Adrenal gland (tissue), 12 donors: ENCODE data around the gene P2RX2. TPM values are rescaled to one million over a fixed set of nuclear protein-coding genes. Genes with fewer than 3 reads are reported as not detected.

Source experiments
- DNase-seq, 7 donors: peaks; one replicate each; pipeline ENCODE4 v3.0.0-alpha.2; 2019 to 2020
- H3K27ac ChIP-seq, 5 donors: fragments of 200-600 bp; sonication (generic) in 4 of 5; 1 replicate in 3 of 5; 2 replicates in 2 of 5; pipeline versions ENCODE4 v1.5.1 to v1.8.0; 2016 to 2020; ENCODE audit warnings: mild to moderate bottlenecking in 1 of 5
- H3K27me3 ChIP-seq: fragments of 200-600 bp; 2 replicates; pipeline ENCODE4 v1.8.0; 2021
- H3K36me3 ChIP-seq, 2 donors: fragments of 200-600 bp; replicated peaks in 1 of 2; 1 replicate in 1 of 2; 2 replicates in 1 of 2; pipeline versions ENCODE4 v1.5.1 to v1.8.0; 2018 to 2022
- H3K4me1 ChIP-seq, 2 donors: fragments of 200-600 bp; replicated peaks in 1 of 2; 1 replicate in 1 of 2; 2 replicates in 1 of 2; pipeline versions ENCODE4 v1.5.1 to v1.8.0; 2018 to 2021
- H3K4me3 ChIP-seq, 4 donors: fragments of 200-600 bp; sonication (generic) in 3 of 4; one replicate each; pipeline ENCODE4 v1.5.1; 2016 to 2018
- H3K9me3 ChIP-seq, 3 donors: fragments of 200-600 bp; sonication (generic) in 1 of 3; replicated peaks in 1 of 3; 1 replicate in 2 of 3; 2 replicates in 1 of 3; pipeline versions ENCODE4 v1.5.1 to v1.8.0; 2016 to 2021
- POLR2A ChIP-seq, 2 donors: fragments of 450-650 bp; IDR thresholded peaks; one replicate each; pipeline ENCODE4 v1.6.1; 2017; ENCODE audit warnings: antibody characterized with exemption in 2 of 2, mild to moderate bottlenecking in 2 of 2, moderate library complexity in 1 of 2
- WGBS, 4 donors: extraction: QIAGEN DNeasy Blood & Tissue Kit in 2 of 4; methylation state at CpG; one replicate each; pipeline versions ENCODE4 v1.1.5 to v1.1.7; 2013 to 2017; 5-methylcytosine and 5-hydroxymethylcytosine counted together
- intact Hi-C, 2 donors: fragments of 100-400 bp; cut with DNase I; formaldehyde crosslinking; loops; one replicate each; pipeline versions ENCODE4 v1.14.1 to v1.15.0; 2022 to 2023
- polyA plus RNA-seq, 3 donors: library from polyadenylated mRNA; stranded (reverse); fragments of 200-250 nt in 2 of 3; fragments of 350-450 nt in 1 of 3; fragmentation: Illumina TruSeq in 1 of 3; extraction: RNeasy Lipid Tissue Mini Kit (QIAGEN cat#74804) in 1 of 3; gene quantifications; one replicate each; pipeline ENCODE4 v1.2.3, GENCODE V29; 2013 to 2014
- total RNA-seq, 9 donors: library from RNA; depleted of rRNA in 4 of 9; stranded (reverse); fragments of >200 nt in 4 of 9; fragments of 120-200 nt in 1 of 9; fragmentation: NEBNext Ultra II Directional in 1 of 9; extraction: Animal tissue kit (Norgen Biotek cat#: 25700) in 1 of 9; gene quantifications; one replicate each; pipeline versions ENCODE4 v1.1.0 to v1.2.4, GENCODE V29; 2013 to 2023
- TF ChIP-seq, protein P1 (sequence below), 6 experiments: fragments of 450-650 bp in 4 of 6; fragments of 200-600 bp in 2 of 6; sonication (generic) in 1 of 6; IDR thresholded peaks; 1 replicate in 5 of 6; 2 replicates in 1 of 6; pipeline versions ENCODE4 v1.5.1 to v1.8.0; 2016 to 2021; ENCODE audit warnings: antibody characterized with exemption in 6 of 6, mild to moderate bottlenecking in 2 of 6, moderate library complexity in 1 of 6
- donor health status: healthy with polysubstance abuse.
- donor health status: Bipolar disorder and iron deficiency.
- donor health status: DM: yes; HTN: yes; CAD: no.
- donor health status: DM: no; HTN: no; CAD: no.
- donor health status: DM: no; HTN: no; CAD: no.
- donor health status: DM: yes; HTN: yes; CAD: no.

Gene P2RX2
- total and polyA plus RNA-seq, 12 donors, result 0.11 to 1.9 (median 0.44) TPM; not detected in 9

DNA sequence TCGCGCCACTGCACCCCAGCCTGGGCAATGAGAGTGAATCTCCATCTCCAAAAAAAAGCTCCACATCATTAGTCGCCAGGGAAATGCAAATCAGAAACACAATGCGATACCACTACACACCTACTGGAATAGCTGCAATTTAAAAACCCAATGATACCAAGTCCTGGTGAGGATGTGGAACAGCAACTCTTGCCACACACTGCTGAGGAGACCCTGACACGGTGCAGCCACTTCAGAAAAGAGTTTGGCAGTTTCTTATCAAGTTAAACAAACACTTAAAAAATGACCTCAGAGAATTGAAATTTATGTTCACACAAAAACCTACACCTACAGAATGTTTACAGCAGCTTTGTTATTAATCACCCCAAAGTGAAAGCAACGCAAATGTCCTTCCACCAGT lies 12.1 kb downstream of the P2RX2 start:
- H3K27ac ChIP-seq, result no peak overlapping the region
- intact Hi-C loops, result no loop called here
- peaks cover 0 to 19% of the 10 kb centered on the region in 2 donors for H3K36me3 ChIP-seq
- no peak for TF ChIP-seq POLR2A (IDR thresholded peaks at IDR 0.05)
- TF ChIP-seq, protein P1, sequence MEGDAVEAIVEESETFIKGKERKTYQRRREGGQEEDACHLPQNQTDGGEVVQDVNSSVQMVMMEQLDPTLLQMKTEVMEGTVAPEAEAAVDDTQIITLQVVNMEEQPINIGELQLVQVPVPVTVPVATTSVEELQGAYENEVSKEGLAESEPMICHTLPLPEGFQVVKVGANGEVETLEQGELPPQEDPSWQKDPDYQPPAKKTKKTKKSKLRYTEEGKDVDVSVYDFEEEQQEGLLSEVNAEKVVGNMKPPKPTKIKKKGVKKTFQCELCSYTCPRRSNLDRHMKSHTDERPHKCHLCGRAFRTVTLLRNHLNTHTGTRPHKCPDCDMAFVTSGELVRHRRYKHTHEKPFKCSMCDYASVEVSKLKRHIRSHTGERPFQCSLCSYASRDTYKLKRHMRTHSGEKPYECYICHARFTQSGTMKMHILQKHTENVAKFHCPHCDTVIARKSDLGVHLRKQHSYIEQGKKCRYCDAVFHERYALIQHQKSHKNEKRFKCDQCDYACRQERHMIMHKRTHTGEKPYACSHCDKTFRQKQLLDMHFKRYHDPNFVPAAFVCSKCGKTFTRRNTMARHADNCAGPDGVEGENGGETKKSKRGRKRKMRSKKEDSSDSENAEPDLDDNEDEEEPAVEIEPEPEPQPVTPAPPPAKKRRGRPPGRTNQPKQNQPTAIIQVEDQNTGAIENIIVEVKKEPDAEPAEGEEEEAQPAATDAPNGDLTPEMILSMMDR (IDR thresholded peaks at IDR 0.05), result no peak
- no peaks in the 10 kb centered on the region for H3K27me3 ChIP-seq
- no peaks in the 10 kb centered on the region for H3K4me1 ChIP-seq
- WGBS, 4 donors, result 95 to 99% (median 96%) methylated on average over 6 of the region's 6 CpGs
- H3K4me3 ChIP-seq, result no peak overlapping the region
- no peaks in the 10 kb centered on the region for H3K9me3 ChIP-seq
- DNase-seq, result no peak

DNA sequence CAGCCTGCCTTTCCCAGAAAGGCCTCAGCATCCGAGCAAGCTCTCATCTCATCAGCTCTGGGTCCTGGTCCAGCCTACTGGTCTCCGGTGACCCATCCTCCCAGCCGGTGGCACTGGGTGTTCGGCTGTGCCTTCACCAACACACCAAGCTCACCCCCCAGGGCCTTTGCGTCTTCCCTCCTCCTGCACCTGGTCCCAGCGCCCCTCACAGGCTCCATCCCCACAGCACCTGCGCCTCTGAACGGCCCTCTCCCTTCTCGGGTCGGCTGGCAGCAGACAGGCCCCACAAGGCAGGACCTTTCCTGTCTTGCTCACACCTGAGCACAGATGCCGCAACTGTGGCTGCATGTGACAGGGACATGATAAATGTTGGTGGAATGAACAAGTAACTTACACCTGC lies 13.1 kb downstream of the P2RX2 start:
- no peak for DNase-seq
- TF ChIP-seq, protein P1 (IDR thresholded peaks at IDR 0.05), result no peak
- TF ChIP-seq POLR2A (IDR thresholded peaks at IDR 0.05), result no peak
- 92 to 97% (median 96%) methylated on average over 10 to 11 of the region's 11 CpGs for WGBS, 4 donors
- Histone ChIP-seq H3K36me3 (peaks cover 0 to 25% of the 10 kb centered on the region in 2 donors), H3K9me3 (no peaks in the 10 kb centered on the region), H3K4me1 (no peaks in the 10 kb centered on the region), H3K27me3 (no peaks in the 10 kb centered on the region), H3K27ac (no peak overlapping the region), H3K4me3 (no peak overlapping the region)
- intact Hi-C loops, result no loop called here

DNA sequence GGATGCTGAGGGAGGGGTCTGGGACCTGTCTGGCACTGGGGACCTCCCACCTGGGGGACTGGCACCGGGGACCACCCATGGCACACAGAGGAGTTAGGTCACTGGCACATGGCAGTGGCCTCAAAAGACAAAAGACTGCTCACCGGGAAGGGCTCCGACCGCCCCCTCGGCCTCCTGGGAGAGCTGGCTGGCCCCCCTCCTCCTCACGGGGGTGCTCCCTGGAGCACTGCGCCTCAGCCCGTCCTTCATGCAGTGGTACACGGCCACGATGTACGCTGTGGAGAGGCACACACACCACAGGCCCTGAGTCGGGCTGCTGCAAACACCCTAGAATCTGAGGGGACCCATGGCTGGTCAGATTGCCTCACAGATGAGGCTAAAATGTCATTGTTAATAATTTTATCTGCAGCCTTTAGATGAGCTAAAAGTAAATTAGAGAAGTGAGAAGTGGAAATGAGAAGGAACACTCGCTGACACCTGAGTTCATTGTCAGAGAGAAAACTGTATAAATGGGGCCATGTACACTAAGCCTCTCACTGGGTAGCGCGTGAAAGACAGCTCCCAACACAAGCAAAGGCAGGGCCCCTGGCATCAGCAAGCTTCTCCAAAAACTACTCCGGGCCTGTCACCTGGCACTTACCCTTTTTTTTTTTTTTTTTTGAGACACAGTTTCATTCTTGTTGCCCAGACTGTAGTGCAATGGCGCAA lies 14.1 kb downstream of the P2RX2 start:
- H3K36me3 ChIP-seq, result peaks cover 0 to 34% of the 10 kb centered on the region in 2 donors

DNA sequence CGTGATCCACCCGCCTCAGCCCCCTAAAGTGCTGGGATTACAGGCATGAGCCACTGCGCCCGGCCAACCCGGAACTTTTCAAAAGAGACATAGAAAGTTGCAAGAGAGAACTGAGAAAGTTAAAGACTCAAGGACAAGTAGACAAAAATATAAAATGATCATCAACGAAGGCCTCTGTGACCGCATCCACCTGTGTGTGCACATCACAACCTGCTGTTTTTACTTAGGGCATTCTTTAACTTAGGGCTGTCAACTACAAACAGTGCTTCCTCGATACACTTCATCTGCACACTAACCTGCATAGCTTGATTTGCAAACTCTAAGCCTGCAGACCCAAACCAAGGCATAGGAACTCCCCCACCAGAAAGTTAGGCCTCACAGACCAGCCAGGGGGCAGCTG lies 14.8 kb downstream of the P2RX2 start:
- H3K27me3 ChIP-seq, result no peaks in the 10 kb centered on the region
- DNase-seq, result no peak
- no peak overlapping the region for H3K4me3 ChIP-seq
- H3K27ac ChIP-seq, result no peak overlapping the region
- no peaks in the 10 kb centered on the region for H3K9me3 ChIP-seq
- no peaks in the 10 kb centered on the region for H3K4me1 ChIP-seq
- TF ChIP-seq, protein P1 (IDR thresholded peaks at IDR 0.05), result no peak
- no peak for TF ChIP-seq POLR2A (IDR thresholded peaks at IDR 0.05)
- peaks cover 0 to 37% of the 10 kb centered on the region in 2 donors for H3K36me3 ChIP-seq
- 91 to 97% (median 94%) methylated on average over 8 of the region's 8 CpGs for WGBS, 4 donors
- intact Hi-C loops, result no loop called here

More for the DNA sequence above, 14.1 kb downstream of the P2RX2 start:
- no peak for TF ChIP-seq POLR2A (IDR thresholded peaks at IDR 0.05)
- TF ChIP-seq, protein P1 (IDR thresholded peaks at IDR 0.05), result no peak
- Histone ChIP-seq H3K4me1 (no peaks in the 10 kb centered on the region), H3K9me3 (no peaks in the 10 kb centered on the region), H3K27me3 (no peaks in the 10 kb centered on the region), H3K27ac (no peak overlapping the region), H3K4me3 (no peak overlapping the region)
- no peak for DNase-seq
- WGBS, 4 donors, result 80 to 94% (median 84%) methylated on average over 10 to 17 of the region's 17 CpGs
- intact Hi-C loops, result no loop called here
